VCaP (cell line): ENCODE data around the gene SREK1IP1.

Source experiments
- H3K27ac ChIP-seq: fragments of 450-650 bp; 2 replicates; pipeline ENCODE4 v1.5.1; 2017
- CTCF ChIP-seq: fragments of 450-650 bp; conservative IDR thresholded peaks from 2 replicates; pipeline ENCODE4 v1.5.1; 2017; ENCODE audit warnings: mild to moderate bottlenecking, moderate library complexity

Gene SREK1IP1

GRCh38 chr5:64765804-64766504 is 2.5 kb downstream of the SREK1IP1 start:
- no peak for TF ChIP-seq CTCF
- no peak overlapping the region for H3K27ac ChIP-seq

- H3K27ac ChIP-seq = no peak overlapping the region
- no peak for TF ChIP-seq CTCF
Observed at GRCh38 chr5:64763948-64764503, 4.5 kb downstream of the SREK1IP1 start.

GRCh38 chr5:64759960-64760660 is 8.4 kb downstream of the SREK1IP1 start:
- H3K27ac ChIP-seq = no peak overlapping the region
- TF ChIP-seq CTCF = no peak

GRCh38 chr5:64758901-64759300 is 9.6 kb downstream of the SREK1IP1 start:
- no peak for TF ChIP-seq CTCF
- no peak overlapping the region for H3K27ac ChIP-seq

GRCh38 chr5:64754066-64754465 is 14.4 kb downstream of the SREK1IP1 start:
- no peak for TF ChIP-seq CTCF
- H3K27ac ChIP-seq = no peak overlapping the region

GRCh38 chr5:64749385-64749784 is 19.1 kb downstream of the SREK1IP1 start:
- H3K27ac ChIP-seq = no peak overlapping the region
- no peak for TF ChIP-seq CTCF

GRCh38 chr5:64746446-64746845 is 22.0 kb downstream of the SREK1IP1 start:
- no peak for TF ChIP-seq CTCF
- no peak overlapping the region for H3K27ac ChIP-seq
